Activated effector memory CD4-positive, alpha-beta T cell treated with anti-CD3 and anti-CD28 coated beads, Interleukin-2, amount 50 U/mL, for 16 hours (primary cell): Measurements from ENCODE around the gene HOXD1.

Experiments used
- DNase-seq: peaks from one replicate; pipeline ENCODE4 v3.0.0-alpha.2; 2020

The HOXD1 gene

DNA sequence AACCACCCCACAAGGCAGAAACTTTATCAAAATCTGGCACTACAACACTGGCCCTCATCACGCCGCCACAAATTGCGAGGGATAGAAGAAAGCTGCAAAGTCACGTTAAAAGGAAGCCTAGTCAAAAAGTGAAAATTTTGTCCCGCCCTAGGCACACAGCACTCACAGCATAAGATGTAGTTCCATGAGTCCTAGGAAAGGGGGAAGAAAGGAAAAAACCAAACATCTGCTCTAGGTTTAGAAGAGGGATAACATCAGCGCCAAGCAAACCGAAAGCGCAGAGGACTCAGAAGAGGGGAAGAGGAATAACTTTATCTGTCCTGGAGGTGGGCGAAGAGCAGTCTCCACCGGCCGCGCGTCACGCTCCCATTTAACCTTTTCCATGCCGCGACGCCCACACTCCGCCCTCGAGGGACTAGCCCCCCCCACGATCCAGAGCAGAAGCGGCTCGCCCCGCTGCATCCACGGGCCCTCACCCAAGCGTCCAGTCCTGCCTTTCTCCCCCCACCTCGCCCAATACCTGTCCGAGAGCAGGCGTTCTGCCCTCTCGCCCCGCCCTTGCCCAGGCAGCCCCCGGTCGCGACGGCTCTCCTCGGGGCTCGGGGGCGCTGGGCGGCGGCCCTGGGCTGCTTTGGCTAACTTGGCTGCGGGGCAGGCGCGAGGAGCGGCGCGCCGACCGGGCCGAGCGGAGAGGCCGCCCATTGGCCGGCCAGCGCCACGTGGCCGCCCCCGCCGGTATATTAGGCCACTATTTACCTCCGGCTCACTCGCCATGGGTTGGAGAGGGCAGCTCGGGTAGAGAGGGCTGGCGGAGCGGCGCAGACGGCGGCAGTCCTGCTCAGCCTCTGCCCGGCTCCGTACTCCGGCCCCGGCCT is at the start of gene HOXD1:
Gene HOXD1, plus strand, starts transcription at position 770 of the 875 bp plus-strand sequence. CDS start 134 bp downstream, outside the sequence.
- DNase-seq: no peak

DNA sequence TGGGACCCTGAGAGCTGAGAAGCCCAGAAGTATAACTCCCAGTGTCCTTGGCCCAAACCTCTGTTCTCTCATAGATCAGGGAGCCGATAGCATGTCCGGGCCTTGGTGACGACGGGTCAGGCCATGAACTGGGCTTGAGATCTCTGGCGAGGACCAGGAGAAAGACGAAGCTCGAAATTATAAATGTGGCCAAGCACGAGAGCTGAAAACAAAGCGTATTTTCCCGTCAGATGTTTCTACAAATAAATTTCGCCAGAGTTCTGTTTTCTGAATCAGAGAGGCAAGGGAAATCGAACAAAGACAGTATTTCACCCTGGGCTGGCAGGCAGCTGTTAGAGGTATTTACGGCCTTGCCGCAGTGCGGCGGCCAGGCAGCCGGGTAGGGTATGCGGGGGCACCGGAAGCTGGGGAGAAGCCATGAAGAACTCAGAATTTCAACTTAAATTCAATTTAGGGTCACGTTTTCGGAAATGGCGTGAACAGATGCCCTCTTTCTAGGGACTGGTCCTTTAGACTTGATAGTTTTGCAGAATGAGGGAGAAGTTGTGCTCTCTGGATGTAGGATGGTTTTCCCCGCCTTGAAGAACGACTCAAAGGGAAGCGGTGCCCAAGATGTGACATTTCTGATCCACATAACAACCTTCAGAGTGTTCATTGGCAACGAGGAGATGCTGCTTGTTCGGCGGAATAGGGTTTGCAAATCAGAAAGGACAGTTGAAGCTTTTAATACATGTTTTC is 49.4 kb upstream of the HOXD1 start:
- no peak for DNase-seq

DNA sequence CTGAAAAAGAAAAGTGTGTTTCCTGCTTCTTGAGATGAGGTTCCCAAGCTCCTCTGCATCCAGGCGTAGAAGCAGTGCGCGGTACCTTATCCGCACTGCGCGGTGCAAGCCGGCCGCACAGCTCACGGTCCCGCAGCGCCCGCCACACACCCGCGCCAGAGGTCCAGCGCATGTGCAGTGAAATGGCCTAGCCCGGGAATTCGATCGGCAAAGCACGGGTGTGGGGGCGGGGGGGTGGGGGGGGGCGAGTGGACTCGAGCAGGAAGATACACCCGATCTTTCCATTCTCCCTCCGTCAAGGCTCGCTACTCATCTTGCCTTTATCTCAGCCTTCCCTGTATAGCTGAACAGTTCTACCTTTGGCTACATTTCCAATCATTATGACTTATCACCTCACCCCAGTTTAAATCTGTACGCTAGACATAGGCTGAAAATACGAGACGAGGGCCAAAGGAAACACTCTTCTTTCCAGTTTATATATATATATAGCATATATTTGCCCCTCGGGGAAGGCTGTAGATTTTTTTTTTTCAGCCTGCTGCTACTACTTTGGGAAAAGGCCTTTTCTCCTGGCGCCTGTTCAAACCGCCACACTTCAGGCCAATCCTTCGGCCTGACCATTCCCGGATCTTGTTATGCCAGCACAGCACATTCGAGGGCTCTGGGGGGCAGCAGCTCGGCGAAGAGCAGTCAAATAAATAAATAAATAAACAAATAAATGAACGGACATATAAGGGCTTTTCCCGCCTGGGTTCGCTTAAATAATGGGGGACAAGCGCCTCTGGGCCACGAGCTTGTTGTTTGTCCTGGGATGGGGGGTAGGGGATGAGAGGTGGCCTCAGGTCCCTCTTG is 48.6 kb upstream of the HOXD1 start:
- DNase-seq: no peak

DNA sequence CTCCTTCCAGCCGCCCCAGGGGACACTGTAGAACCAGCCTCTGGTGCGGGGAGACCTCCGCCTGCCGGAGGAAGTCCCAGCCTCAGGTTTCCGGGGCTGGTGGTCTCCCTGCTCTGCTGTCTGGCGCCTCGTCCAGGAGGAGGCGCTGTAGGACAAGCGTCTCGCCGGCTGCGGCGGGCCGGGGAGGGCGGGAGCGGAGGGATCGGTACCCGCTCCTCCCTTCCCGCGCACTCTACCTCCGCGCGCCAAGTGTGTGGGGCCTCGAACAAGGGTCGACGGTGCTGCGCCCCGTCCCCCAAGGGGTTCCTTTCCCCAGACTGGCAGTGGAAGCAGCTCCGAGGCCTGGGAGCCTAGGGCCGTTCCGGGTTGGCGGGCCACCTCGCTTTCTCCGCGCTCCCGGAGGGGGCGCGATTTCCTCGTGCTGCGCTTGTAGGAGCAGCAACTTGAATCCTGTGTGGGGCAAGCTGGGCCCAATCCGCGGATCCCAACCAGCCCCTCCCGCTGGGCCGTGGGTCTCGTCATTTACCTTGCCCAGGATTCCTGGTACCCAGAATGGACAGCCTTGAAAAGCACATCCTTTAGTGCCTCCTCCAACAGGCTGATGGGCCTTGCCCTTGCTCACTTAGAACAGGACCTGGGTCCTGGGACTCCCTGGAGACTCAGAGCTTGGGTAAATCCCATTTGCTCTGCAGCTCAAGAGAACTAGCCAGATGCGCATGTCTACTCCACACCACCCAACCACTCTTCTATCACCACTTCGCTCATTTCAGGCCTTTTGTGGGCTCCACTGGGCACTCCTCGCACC is 47.8 kb upstream of the HOXD1 start:
- DNase-seq: peak; percentile 81

DNA sequence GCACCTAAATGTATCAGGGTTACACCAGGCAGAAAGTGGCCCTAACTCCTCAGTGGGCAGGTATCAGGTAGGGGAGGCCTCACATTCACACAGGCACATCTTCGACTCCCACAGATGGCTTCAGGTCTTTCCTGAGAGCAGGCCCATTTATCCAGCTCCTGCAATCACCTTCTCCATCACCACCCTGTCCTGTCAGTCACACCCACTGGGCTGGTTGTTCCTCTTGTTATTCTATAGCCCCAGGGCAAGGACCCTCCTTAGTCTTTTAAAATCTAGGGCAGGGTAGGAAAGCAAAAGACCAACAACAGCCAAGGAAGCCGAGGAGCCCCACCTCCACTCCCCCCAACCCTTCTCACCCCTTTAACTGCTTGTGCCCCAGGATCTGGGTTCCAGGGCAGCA is 46.2 kb upstream of the HOXD1 start:
- DNase-seq: no peak

DNA sequence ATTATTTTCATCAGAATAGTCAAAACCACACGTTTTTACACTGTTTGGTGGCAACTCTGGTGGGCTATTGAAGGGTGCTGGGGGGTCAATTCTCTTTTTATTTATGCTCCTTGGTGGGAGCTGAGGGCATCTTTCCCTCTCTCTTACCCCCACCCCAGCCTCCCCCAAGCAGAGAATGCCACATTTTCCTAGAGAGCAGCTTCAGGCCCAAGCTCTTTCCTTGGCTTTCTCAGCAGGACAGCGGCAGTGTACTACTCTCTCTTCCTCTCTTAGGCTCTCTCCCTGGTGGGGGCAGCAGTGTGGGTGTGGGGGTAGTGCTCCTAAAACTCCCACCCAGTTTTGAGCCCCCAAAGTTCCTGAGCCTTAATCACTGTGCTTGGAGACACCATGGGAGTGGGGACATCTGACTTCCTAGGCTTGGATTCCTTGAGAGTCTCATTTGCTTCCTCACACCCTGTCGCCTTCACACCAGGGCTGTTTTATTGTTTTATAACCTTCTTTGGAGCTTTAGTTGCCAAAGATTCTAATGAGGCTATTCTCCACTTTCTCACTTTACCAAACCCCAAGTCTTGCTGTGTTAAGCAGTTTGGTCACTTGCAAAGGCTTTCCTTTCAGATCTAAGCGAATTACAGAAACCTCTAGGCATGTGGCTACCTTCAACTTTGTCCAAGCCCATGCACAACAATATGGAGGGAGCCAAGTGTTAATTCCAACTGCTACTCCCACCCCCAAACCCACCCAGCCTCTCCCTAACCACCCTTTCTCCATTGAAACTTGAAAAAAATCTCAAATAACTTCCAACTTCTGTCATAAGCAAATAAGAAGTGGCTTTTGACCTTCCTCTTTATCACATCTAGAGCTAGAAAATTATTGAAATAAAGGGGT is 43.1 kb upstream of the HOXD1 start:
- DNase-seq: no peak

DNA sequence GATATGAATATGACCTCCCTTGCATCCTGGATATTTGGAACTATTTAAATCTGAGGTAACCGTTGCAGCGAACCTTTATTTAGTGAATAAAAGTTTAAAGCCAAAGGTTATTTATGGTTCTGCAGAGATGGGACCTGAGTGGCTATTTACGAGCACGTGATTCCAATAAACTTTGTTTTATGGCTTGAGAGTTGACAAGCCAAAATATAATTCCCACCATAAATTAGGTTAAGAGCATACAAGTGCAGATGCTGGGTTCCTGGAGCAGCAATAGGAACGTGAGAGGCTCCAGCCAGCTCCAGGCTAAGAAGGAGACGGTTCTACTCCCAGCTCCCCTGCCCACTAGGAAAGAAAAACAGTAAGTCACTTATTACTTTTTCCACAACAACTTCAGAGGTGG is 42.4 kb upstream of the HOXD1 start:
- DNase-seq: no peak

DNA sequence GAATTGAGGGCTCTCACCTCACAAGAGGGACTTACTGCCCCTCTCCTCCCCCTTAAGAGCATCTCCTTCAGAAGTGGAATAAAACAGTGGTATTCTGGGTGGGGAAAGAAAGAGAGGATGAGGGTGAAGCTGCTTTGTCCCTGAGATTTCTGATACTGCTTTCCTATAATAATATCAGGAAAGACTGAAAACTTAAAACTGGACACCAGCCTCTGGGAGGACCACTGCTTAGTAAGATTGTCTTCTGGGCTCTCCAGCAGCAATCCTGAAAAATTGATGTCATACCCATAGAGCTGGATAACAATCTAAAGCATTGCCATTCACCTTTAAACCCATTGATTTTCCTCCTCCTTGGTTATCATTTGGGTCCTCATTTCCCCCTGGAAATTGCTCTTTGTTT is 41.8 kb upstream of the HOXD1 start:
- no peak for DNase-seq

DNA sequence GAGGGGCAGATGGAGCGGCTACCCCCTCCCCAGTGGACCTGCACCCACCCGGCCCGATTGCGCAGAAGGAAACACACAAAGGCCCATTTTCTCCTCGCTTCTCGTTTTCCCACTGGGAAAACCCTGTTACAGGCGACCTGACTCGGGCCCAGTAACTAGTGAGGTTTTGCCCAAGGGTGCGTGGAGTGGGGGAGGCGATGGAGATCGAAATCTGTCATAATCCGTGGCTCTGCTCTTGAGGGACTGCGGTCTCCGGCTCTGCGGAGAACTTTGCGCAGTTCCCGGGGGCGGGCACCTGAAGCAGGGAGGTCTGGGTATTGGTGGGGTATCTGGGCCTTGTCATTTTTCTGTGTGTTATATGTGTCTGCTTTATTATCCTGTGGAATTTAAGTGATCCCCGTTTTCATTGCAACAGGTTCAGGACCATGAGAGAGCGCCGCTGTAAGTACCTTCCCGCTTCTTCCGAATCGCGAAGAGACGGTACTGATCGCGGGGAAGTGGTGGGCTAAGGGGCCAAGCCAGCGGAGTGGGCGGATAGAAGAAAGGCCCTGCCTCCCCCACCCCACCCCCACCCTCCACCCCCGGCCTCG is 41.2 kb upstream of the HOXD1 start:
- peak; percentile 50 for DNase-seq

DNA sequence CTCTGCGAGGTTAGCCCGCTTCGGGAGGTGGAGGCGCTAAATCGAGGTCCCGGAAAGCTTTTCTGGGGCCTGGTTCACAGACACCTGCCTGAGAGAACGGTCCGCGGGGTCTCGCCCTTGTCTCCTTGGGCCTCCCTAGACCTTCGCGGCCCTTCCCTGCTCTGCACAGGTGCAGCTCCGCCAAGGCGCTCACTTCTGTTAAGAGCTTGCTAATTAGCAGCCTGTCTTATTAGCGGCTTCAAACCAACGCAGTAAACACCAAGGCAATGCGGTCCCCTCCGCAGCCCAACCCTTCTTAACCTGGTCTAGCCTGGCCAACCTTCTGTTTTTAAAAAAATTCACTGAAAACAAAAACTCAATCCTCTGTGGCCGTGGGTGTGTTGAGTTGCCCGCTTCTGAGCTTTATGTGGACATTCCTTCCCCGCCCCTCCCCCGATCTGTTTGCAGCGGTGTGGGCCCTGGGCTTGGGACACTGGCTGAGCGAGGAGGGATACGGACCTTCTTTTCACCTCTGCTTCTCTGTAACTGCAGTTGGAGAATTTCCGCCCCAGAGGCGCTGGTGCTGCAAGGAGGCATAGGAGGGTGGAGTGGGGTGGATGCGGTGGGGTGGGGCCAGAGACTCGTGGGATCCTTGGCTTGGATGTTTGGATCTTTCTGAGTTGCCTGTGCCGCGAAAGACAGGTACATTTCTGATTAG is 40.5 kb upstream of the HOXD1 start:
- DNase-seq: peak; percentile 59

DNA sequence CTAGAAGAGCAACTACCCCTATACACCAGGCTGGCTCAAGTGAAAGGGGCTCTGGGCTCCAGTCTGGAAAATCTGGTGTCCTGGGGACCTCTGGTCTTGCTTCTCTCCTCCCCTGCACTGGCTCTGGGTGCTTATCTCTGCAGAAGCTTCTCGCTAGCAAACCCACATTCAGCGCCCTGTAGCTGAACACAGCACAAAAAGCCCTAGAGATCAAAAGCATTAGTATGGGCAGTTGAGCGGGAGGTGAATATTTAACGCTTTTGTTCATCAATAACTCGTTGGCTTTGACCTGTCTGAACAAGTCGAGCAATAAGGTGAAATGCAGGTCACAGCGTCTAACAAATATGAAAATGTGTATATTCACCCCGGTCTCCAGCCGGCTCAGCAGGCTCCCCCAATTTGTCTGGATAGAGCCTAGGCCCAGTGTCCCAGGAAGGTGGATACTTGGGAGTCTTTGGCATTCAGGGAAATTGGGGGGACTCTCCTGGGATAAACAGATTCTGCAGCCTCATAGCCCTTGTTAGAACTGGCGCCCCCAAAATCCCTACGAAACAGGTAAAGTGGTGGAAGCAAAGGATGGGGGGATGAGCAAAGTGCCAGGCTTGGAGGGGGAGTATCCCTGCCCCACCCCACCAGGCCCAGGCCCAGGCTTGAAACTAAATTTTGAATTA is 39.6 kb upstream of the HOXD1 start:
- DNase-seq: peak; percentile 14

DNA sequence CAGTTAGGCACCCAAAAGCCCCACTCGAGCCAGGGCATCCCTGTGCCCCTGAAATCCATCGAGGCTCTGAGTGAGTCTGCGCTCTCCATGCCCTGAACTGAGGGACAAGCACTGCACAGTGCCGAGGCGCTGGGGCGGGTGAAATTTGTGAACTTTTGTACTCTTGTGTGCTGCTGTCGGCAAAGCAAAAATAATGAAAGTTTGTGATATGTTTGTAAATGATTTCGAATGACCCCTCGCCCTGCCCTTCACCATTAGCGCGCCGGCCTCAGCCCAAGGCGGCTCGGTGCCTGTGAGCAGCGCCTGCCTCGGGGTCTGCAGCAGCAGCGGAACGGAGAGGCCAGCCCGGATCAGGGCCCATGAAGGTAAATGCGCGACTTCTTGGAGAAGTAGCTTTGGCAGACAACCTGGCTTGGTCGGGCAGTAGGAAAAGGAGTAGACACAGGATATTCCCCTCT is 39.0 kb upstream of the HOXD1 start:
- DNase-seq: peak; percentile 47

DNA sequence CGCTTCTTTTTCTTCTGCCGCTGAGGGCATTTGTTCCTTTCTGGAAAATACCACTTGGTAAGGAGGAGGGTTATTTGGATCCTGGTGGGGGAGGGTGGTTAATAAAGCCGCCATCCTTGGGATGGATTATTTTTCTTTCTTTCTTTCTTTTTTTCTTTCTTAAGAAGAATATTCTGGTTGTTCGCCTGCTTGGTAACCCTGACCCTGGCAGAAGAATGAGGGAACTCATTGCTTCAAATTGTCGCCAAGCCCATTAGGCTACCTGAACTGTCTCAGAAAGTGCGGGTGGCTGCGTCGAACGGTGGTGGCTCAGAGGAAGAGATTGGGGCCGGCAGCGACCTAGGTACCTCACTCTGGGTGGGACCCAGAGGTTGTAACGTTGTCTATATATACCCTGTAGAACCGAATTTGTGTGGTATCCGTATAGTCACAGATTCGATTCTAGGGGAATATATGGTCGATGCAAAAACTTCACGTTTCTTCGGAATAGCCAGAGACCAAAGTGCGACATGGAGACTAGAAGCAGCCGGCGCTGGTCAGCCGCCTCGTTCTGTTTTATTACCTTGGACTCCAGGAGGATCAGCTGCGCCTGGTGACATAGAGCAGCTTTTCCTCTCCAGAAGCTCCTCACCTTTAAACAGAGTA is 38.4 kb upstream of the HOXD1 start:
- DNase-seq: peak; percentile 31

DNA sequence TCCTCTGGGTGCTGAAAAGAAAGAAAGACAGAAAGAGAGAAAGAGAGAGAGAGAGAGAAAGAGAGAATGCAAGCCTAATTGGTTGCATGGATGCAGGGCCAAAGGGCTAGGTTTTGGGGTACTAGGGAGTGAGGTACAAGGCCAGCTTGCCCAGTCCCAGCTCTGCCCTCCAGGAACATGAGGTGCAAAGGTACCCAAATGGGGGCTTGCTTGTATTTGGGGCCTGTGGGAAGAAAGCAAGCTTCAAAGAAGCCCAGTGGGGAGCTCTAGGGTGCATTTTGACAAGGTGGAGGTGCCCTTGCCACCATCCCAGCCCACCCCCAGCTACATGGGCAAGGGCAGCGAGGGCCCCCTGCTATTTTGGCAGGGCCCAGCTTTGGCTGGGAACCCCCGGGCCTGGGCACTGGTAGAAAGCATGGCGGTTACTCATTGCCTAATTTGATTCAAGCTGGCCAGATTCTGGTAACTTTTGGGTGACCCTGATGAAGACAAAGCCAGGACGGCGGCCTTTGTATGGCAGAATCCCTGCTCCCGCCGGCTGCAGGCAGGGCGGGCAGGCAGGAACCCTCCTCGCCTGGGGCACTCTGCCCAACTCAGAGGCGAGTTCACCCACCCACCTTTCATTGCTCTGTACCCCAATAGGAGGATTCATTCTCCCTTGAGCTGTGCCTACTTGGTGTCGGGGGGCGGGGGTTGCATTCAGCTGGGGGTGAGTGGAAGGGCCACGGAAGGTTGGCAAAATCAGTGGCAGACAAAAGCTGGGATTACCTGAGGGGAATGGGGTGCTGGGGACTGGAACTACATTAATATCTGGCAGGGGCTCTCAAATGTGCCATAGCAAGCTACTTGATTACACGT is 37.7 kb upstream of the HOXD1 start:
- DNase-seq: peak; percentile 17

DNA sequence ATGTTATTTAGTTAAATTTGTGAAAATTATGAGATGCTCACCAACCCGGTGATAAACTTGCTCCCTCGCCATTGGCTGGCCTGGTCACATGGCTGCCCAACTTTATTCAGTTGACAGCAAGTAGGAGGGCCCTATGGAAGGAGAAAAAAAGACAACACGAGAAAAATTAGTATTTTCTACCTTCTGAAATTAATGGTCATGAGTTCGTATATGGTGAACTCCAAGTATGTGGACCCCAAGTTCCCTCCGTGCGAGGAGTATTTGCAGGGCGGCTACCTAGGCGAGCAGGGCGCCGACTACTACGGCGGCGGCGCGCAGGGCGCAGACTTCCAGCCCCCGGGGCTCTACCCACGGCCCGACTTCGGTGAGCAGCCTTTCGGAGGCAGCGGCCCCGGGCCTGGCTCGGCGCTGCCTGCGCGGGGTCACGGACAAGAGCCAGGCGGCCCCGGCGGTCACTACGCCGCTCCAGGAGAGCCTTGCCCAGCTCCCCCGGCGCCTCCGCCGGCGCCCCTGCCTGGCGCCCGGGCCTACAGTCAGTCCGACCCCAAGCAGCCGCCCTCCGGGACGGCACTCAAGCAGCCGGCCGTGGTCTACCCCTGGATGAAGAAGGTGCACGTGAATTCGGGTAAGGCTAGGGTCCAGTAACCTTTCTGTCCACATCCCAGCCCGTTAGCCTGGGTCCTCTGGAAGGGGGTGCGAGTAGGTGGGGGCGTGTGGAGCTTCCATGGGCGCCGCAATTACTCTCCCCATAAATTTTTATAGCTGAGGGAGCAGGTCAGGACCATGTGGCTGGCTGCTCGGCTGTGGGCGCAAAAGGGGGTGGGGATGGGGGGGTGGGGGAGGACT is 36.8 kb upstream of the HOXD1 start, which contains the start of gene HOXD4:
Gene HOXD4, plus strand, starts transcription at position 109 of the 846 bp plus-strand sequence. Its CDS starts 84 bp downstream, at position 193.
- DNase-seq: peak; percentile 33

DNA sequence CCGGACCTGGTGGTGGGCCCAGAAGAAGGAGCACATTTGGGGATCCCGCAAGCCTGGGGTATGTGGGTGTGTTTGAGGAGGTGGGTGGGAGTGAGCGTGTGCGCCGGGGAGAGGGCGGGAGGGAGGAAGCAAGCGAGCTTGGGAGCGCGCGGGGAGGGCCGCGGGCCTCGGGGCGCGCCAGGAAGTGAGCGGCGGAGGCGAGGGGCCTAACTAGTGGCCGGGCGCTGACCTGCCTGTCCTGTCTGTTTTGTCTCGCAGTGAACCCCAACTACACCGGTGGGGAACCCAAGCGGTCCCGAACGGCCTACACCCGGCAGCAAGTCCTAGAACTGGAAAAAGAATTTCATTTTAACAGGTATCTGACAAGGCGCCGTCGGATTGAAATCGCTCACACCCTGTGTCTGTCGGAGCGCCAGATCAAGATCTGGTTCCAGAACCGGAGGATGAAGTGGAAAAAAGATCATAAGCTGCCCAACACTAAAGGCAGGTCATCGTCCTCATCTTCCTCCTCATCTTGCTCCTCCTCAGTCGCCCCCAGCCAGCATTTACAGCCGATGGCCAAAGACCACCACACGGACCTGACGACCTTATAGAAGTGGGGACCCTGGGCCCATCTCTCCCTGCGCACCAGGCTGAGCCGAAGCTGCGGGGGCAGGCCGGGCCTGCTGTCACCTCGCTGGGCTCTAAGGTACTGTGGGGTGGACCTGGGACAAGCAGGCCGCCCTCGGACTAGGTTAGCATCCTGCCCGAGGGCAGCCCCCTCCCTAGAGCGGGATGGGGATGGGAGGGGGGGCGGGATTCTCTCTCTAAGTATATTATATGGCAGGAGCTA is 35.9 kb upstream of the HOXD1 start:
- no peak for DNase-seq
